ENCODE measurements around the gene ITGBL1.
A peak's percentile ranks its signal among the peaks of the same experiment; 100 is the strongest.

The ITGBL1 gene, protein sequence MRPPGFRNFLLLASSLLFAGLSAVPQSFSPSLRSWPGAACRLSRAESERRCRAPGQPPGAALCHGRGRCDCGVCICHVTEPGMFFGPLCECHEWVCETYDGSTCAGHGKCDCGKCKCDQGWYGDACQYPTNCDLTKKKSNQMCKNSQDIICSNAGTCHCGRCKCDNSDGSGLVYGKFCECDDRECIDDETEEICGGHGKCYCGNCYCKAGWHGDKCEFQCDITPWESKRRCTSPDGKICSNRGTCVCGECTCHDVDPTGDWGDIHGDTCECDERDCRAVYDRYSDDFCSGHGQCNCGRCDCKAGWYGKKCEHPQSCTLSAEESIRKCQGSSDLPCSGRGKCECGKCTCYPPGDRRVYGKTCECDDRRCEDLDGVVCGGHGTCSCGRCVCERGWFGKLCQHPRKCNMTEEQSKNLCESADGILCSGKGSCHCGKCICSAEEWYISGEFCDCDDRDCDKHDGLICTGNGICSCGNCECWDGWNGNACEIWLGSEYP

DNA sequence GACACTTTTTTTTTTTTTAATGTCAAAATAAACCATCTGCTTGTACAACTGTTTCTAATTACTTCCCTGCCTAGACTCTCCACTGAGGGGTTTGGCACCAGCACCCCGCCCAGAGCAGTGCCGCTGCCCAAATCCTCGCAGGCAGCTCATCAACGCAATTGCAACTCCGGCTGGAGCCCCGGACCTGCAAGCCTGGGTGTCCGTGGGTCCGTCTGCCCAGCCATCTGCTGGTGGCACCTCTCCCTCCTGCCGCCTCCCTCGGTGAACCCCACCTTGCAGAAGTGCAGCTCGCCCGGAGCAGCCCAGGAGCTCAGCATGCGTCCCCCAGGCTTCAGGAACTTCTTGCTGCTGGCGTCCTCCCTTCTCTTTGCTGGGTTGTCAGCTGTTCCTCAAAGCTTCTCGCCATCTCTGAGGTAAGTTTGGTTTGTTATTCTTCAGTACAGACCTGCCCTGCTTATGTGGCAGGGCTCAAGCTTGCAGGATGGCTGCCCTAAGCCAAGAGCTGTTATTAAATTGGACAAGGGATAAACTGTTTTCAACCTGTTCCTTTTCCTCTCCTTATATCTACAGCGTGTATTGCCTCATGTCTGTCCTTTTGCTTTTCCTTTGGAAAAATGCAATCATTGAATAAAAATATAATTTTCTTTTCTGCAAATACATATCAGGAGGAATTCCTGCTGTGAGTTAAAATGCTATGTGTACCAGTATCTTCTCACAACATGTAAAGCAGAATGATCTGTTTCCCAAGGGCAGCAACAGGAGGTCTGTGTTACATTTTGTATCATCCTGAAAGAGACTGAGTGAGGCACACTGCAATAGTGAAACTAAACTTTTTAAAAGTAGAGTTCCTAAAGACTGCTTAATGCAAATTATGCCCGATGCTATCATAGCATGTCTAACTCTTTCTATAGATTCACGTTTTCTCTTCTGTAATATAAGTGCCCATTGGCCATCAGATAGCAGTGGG, at the start of gene ITGBL1:
ITGBL1 (plus strand) TSS at position 157 of the 967 bp plus-strand sequence; CDS start at position 316, 159 bp downstream.
- DNase-seq (ENCODE audit: low spot score), result no peak

DNA sequence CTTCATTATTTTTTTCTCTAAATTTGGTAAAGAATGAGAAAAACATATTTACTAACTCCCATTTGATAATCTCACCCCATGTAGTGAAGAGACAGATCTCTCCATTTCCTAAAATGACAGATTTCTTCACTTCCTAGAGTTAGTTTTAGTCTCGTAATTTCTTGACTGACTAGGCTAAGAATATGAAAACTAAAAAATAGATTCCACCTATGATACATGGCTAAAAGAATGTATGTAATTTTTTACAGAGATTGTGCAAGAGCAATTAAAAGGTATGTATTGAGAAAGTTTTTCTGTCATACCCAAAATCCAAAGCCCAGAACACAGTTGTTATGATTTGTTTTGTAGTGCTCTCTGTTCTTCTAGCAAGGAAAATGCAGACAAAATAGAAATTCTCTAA, 45.7 kb upstream of the ITGBL1 start:
- DNase-seq (ENCODE audit: low spot score), result no peak

DNA sequence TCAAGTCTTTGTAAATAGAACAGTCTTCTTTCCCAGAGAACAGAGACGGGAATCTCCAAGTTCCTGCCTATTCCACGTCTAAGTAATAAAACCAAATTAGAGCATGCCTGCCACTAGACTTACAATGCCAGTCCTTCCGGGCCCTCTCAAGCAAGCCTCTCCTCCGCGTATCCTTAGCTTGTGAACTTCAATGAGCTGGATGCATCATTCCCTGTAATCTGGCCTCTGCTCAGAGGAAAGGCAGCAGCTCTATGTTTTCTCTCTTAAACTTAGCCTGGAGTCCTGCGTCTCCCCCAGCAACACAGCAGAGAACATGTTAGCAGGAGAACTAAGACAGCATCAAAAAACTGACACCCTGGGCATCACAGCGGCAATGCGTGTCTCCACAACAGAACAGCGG, 44.3 kb upstream of the ITGBL1 start:
- DNase-seq (ENCODE audit: low spot score), result peak; percentile 22

DNA sequence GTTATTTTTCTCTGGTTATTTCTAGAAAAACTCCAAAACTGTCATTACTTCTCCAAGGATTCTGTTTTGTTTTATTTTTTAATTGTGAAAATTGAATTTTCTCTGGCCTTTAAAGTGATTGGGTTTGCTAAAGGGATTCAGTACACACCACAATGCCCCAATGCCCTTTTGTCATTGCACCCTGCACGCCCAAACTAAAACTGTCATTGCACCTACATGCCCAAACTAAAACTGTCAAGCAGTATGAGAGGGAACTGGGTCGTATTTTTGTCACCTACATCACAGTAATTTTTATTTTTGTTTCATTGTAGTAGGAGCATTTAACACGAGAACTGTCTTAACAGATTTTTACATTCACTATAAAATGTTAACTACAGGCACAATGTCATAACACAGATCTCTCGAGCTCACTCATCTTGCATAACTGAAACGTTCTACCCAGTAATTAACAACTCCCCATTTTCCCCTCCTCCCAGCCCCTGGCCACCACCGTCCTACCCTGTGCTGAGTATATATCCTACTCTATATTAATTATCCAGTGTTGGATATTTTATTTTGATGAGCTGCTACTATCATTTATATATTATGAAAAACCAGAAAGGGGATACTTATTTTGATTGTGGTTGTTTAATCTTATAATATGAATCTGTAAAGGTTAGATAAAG, 43.4 kb upstream of the ITGBL1 start:
- no peak for DNase-seq (ENCODE audit: low spot score)

DNA sequence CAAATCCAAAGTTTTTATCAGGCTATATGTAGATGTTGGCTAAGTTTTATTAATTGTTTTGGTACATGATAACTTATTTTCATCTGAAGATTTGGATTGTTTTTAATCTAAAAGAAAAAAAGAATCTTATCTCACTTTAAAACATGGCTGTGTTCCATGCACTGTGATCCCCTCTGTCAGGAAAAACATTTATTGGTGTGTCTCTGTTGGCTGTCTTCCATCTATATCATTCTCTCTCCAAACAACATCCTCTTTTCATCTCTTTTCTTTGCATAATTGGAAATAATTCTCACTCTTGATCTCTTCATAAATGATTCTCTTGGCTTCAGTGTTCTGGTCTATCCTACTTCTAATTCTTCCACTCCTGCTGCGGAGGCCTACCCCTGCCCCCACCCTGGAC, 40.4 kb upstream of the ITGBL1 start:
- DNase-seq (ENCODE audit: low spot score), result no peak

DNA sequence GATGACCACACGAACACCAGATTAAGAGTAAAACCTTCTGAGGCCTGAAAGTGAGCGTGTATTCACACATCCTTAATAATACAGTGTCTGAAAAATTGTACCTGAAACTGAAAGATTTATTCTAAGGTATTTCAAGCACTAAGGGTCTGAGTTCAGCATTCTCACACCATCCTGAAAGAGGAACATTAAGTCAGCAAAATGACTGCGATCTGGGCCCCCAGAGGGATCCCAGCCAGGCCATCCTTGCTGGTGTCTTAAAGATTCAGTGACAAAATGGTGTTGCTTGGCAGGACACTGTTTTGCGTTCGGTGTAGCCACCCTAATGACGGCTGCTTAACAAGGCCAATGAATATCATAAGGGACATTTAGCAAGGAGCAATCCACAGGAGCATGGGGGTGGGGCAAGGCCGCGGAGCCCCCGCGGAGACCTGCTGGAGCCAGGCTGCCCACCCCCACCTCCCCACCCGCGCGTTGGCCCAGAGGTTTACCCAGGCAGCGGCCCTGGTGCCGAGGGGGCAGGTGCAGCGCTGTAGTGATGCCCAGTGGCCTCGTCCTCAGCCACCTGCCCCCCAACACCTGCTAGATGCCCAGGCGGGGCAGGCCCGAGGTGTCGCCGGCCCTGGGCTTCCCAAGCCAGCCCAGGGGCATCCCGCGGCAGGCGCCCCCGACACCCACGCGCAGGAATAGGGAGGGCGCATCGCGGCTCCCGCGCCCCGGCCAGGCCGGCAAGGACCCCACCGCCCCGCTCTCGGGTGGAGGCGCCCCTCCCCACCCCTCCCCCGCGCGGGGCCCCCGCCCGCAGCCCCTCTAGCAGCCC, 36.9 kb upstream of the ITGBL1 start:
- no peak for DNase-seq (ENCODE audit: low spot score)

DNA sequence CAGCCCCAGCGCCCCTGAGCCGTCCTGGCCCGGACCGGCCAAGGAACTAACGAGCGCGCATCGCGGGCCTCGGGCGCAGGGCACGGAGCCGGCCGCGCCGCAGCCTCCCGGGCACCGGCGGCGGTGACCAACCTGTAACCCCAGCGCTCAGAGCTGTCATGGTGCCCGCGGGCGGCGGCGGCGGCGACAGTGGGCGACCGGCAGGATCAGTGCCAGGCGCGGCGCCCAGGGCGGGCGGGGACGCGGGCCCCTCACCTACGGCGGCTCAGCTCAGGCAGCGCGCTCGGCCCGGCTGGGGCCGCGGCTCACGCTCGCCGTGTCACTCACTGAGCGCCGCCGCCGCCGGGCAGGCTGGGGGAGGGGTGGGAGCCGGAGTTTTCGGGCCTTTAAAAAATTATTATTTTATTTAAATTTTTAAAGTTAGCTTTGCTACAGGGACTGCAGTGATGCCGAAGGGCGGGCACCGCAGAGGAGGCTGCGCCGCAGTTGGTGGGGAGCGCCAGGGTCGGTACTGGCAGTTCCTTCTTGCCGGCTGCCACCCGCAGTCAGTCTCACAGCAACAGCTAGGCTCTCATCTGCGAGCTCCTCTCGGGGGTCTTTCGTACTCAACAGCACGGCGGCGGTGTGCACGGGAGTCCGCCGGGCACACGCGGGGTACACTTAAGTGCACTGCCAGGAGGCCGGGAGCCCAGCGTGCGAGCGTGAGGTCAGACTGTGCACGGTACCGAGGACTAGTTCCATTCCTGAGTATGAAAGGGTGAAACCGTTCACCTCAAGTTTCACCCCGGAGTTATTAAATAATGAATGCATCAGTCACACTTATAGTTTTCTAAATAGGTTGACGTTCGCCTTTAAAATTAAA, 36.1 kb upstream of the ITGBL1 start, which contains the start of gene NALCN:
NALCN (minus strand) TSS at position 328 of the 862 bp plus-strand sequence. CDS start 17,382 bp downstream, outside the sequence.
- peak; percentile 66 for DNase-seq (ENCODE audit: low spot score)

DNA sequence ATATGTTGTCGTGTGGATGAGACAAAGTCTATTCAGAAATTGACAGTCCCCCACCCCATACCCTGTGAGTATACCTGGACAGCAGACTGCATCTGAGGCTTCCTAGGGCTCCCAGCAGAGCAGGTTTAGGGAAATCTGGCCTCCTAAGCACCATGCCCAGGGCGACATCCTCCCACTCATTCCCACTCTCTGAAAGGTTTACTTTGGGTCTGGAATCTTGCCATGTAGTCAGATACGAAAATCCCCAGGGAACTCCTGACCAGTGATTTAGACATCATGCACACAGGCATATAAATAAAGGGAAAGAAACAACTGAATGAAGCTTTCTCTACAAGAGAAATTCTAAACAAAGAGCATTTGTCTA, 35.5 kb upstream of the ITGBL1 start:
- peak; percentile 21 for DNase-seq (ENCODE audit: low spot score)

DNA sequence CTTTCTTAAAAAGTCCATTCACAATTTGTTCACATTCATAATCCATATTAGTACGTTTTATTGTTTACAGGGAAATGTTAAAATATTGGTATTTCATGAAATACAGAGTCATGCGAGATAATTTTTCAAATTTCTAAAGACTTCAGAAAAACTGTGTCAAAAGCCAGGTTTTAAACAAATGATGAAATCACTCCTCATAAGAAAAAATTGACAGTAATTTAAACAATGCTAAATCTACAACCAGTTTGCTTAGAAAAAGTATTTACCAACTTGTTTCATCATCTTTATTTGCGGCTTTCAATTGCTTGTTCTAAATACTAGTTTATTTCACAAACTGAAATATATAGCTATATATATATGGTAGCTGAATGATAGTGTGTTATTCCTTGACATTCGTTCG, 35.0 kb upstream of the ITGBL1 start:
- DNase-seq (ENCODE audit: low spot score), result no peak

DNA sequence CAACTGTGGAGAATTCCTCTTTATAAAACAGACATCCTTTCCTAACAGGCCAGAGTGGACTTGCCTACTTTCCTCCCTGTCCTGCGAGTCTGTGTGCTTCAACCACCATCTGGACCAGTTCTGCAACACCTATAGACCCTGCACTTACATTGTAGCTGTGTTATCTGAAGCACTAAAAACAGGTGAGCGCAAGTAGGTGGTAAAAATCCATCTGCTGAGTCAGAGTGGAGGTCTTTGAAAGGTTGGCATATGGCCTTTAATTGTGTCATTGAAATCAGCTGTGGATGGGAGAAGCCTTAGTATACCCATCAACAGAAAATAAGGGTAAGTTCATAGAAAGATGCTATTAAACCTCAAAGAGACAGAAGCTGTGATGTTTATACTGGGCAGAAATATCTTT, 28.6 kb upstream of the ITGBL1 start:
- no peak for DNase-seq (ENCODE audit: low spot score)

DNA sequence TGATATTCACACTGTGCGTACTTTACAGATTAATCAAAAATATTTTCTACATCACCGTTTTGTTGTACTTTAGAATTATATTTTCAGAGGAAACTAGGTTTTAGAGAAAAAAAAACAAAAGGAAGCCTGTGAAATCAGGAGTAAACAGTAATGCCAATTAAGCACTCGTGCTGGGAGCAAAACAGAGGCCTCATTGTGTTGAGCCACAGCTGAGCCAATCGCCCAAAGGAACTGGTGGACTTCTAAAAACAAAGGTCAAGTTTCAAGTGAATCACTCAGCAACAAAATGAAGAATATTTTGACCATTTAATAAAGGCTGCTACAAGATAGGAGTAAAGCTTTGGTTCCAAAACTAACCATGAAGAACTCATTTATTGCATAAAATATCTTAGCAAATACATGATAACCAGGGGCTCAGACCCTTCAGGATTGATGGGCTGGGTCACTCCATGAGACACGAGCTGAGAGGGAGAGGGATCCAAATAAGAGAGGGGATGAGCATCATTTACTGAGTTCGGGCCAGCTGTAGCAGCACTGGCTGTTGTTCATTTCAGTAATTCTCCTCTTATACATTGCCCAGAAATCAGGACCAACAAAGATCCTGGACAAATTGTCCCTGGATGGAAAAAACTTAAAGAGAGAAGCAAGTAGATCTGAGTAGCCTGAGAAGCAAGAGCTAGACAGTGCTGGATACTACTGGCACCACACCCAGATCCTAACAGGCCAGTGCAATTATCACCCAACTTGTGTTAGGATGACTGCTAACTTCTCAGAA, 27.9 kb upstream of the ITGBL1 start:
- no peak for DNase-seq (ENCODE audit: low spot score)

DNA sequence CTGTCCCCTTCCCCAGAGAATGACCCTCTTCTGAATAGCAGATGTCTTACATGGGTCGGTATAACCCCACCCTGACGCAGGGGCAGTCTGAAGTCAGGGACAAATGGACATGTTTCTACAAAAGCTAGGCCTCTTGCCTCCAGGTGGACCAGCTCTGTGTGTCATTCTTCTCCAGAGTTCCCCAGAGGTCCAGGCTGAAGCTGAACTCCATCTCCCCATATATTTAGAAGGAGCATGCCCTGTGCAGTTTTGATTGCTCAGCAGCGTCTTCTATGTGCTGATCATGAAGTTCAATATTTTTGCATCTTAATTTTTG, 27.4 kb upstream of the ITGBL1 start:
- no peak for DNase-seq (ENCODE audit: low spot score)

DNA sequence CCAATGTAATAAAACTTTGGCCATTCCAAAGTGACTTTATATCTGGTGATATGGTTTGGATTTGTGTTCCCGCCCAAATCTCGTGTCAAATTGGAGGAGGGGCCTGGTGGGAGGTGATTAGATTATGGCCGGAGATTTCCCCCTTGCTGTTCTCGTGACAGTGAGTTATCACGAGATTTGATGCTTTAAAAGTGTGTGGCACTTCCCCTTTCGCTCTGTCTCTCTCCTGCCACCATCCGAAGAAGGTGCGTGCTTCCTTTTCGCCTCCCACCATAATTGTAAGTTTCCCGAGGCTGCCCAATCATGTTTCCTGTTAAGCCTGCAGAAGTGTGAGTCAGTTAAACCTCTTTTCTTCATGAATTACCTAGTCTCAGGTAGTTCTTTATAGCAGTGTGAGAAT, 26.9 kb upstream of the ITGBL1 start:
- DNase-seq (ENCODE audit: low spot score), result no peak

DNA sequence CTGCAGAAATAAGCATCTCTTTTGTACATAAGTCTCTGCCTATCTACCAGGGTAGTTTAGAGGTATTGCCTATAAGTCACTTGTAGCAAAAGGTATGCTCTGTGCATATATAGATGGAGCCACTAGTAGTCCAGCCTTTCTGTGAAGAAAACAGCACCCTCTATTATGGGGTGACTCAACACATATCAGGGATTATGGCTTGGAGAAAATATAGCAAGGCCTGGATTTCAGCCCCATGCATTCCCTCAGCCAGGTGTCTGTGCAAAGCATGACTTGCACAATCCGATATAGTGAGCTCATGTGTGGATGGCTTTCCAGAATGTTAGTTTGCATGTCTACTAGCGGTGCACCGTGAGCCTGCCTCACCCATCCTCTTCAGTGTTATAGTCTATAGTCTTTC, 22.7 kb upstream of the ITGBL1 start:
- no peak for DNase-seq (ENCODE audit: low spot score)

DNA sequence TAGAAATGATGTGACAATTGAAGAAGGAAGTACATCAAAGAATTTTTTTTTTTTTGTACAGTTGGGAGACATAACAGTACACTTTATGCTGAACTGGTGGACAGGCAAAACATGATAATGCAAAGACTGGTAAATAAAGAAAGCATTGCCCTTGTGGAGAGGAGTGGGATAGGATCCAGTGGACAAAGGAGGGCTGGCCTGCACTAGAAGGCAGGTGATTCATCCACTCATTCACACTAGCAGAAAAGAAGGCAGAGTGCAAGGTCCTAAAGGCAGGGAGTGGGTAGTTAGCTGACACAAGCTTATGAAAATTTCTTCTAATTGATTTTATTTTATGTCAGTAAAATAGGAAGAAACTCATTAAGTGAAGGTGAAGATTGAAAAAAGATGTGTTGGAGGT, 18.6 kb upstream of the ITGBL1 start:
- no peak for DNase-seq (ENCODE audit: low spot score)

DNA sequence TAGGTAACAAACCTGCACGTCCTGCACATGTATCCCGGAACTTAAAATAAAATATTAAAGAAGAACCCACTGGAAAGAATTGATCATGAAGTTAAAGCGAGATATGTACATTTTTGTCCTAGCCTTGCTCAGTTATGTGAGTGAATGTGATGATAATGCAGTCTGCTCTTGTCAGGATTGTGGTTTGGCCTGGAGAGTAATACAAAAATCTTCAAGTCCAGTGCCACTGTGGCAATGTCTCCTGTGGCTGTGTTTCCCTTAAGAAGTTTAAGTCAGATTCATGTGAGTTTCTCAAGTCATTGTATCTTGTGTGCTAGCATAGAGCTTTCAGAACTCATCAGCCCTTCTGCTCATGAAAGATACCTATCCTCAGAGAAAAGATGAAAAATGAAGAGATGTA, 18.0 kb upstream of the ITGBL1 start:
- DNase-seq (ENCODE audit: low spot score), result no peak

DNA sequence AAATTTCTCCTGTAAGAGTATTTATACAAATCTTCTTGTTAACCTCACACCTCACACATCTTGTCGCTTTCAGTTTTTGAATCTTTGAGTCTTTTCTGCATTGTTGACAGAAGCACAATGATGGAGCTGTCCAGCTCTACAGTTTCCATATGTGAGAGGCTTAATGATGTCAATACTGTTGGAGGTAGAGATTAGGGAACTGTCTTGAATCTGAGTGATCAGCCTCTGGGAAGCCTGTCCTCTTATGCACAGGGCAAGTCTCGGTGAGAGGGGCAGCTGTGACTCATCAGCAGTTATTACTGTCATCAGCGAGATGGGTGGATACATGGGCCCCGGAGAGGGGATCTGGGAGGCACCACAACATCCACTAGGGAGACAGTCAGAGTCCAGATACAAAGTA, 4.6 kb upstream of the ITGBL1 start:
- no peak for DNase-seq (ENCODE audit: low spot score)

DNA sequence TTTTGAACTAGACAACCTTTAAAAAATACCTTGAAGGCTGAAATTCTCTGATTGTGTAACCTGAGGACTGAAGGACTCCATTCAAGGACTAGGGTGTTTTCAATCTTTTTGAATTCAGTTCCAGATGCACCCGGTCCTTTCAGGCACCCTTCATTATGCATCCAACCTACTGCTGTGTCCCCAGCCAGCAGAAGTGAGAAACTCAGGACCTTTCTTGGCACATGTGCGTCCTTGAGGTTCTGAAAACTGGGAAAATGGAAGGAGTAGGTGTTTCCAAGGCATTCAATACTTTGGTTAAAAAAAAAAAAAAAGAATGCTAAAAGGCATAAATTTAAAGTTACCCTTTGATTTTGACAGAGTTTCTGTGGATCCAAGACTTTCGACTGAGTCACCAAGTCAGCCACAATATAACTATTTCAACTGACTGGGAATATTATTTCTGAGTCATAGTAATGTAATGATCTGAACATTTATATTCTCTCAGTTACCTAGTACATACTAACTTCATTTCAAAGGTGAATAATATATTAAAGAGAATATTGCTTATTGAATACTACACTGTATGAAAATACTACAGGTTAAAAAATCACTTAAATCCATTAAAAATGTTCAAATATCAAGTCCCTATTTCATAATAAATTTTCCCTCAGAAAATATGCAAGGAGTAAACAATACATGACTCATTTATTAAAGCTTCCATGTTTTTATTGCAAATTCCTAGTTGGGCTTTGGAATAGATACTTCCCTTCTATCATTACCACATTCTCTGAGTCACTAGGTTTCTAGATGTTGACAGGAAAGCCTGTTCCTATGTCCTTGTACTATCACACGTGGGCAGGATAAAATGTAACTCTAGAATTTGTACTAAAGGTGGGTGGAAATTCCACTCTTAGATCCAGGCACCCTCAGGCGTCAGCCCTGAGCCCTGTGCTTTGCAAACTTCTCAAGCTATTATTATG, 2.4 kb upstream of the ITGBL1 start:
- peak; percentile 51 for DNase-seq (ENCODE audit: low spot score)

DNA sequence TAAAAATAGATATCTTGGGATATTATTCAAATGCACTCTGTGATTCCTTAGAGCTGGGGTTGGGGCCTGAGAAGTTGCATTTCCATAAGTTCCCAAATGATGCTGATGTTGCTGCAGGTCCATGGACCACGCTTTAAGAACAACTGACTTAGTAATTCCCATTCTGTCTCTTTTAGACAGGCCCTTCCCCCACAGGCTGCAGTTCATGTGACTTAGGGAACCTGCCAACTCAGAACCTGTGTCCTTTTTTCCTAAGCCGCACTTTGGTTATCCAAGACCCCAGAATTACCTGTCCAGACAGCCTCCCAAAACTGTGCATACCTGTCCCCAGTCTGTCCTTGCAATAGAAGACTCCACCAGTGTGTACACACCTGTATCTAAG, 1.7 kb upstream of the ITGBL1 start:
- DNase-seq (ENCODE audit: low spot score), result no peak

All from AG08396 (cell line).